GM20000 (cell line): ENCODE results near the gene C4BPA.
A peak's percentile ranks its signal among the peaks of the same experiment; 100 is the strongest.

Source experiments
- DNase-seq: peaks from one replicate; pipeline ENCODE4 v3.0.0; 2012; ENCODE audit warnings: low spot score
- TF ChIP-seq, protein P1 (sequence below): IDR thresholded peaks from 2 replicates; pipeline ENCODE4 v1.5.1; 2012; ENCODE audit warnings: mild to moderate bottlenecking, control low read depth; ENCODE audit errors: extremely low read depth, missing control alignments

The C4BPA gene

DNA sequence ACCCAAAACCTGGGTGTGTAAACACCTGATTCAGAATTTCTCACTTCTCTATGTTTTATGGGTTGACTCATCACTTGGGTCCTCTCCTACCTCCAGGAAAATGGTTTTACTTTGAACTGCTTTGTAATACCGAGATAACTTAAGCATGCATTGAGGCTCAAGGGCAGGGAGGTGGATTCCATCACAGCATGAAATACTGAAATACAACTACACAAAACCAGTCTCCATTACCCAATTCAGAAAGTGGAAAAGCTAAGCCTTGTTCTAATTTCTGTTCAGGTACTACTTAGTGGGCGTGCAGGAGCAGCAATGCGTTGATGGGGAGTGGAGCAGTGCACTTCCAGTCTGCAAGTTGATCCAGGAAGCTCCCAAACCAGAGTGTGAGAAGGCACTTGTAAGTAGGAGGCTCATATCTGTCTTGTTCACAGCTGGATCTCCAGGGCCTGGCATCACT lies 6.1 kb upstream of the C4BPA start:
- peak; percentile 56 for DNase-seq
- TF ChIP-seq, protein P1, sequence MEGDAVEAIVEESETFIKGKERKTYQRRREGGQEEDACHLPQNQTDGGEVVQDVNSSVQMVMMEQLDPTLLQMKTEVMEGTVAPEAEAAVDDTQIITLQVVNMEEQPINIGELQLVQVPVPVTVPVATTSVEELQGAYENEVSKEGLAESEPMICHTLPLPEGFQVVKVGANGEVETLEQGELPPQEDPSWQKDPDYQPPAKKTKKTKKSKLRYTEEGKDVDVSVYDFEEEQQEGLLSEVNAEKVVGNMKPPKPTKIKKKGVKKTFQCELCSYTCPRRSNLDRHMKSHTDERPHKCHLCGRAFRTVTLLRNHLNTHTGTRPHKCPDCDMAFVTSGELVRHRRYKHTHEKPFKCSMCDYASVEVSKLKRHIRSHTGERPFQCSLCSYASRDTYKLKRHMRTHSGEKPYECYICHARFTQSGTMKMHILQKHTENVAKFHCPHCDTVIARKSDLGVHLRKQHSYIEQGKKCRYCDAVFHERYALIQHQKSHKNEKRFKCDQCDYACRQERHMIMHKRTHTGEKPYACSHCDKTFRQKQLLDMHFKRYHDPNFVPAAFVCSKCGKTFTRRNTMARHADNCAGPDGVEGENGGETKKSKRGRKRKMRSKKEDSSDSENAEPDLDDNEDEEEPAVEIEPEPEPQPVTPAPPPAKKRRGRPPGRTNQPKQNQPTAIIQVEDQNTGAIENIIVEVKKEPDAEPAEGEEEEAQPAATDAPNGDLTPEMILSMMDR, result no peak

DNA sequence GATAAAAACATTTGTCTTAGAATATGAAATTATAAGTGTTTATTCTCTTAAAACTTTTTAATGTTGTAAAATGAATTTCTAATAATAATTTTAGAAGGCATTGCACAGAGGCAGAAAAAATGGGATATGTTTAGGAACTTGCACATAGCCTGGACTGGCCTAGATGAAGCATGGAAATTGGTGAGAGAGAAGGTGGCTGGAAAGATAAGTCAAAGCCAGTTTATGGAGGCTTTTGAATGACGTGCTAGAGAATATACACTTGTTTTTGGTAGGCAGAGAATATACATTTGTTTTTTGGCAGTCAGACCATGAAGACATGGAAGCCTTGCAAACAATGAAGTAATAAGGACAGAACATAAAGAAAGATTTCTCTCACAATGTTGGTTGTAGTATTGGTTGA lies 2.3 kb upstream of the C4BPA start:
- no peak for DNase-seq
- TF ChIP-seq, protein P1, result no peak

DNA sequence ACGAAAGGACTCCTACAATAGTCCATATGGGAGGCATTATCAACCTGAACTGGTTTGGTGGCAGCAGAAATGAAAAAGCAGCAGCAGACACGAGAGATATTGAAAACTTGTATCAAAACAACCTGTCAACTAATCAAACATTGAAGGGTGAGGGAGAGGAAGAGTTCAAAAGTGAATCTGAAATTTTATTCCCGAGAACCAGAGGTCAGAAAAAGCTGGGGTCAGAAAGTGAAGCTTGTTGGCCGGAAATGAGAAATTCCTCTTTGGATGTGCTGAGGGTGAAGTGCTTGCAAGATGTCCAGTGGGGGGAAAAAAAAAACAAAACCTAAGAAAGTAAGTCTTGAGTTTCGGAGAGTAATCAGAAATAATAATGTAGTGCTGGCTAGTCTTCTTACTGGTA lies 1.9 kb upstream of the C4BPA start:
- TF ChIP-seq, protein P1, result no peak
- no peak for DNase-seq

DNA sequence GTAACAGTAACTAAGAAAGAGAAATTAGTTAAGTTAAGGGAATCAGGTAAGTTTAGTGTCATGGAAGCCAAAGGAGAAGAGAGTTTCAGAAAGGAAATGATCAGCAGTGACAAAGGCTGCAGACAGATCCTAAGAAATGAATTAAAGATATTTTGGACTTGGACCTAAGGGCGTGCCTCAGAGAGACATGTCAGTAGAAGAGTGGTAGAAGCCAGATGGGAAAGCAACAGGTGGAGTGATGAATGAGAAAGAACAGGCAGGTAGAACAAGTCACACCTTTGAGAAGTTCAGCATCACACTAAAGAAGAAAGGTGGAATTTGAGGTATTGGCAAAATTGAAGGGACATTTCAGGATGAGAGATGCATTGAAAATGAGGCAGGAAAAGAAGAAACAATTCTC lies 1.4 kb upstream of the C4BPA start:
- TF ChIP-seq, protein P1, result no peak
- DNase-seq, result no peak

DNA sequence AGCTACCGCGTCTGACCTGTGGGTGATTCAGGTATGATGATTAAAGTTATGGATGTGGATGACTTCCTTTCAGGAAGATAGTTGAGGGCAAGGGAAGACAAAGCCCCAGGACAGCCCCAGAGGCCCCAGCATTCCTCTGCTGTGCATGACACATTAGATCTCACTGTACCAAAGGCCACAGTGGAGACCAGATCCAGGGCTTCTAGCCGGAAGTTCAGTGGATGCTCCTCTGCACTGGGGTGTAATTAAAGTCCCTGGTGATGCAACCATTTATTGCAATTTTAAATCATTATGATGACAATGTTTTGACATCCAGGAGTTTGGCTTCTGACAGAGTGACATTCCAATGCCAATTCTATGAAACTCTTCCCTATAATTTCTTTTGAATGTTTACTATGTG lies 5.0 kb downstream of the C4BPA start:
- TF ChIP-seq, protein P1, result no peak
- no peak for DNase-seq

DNA sequence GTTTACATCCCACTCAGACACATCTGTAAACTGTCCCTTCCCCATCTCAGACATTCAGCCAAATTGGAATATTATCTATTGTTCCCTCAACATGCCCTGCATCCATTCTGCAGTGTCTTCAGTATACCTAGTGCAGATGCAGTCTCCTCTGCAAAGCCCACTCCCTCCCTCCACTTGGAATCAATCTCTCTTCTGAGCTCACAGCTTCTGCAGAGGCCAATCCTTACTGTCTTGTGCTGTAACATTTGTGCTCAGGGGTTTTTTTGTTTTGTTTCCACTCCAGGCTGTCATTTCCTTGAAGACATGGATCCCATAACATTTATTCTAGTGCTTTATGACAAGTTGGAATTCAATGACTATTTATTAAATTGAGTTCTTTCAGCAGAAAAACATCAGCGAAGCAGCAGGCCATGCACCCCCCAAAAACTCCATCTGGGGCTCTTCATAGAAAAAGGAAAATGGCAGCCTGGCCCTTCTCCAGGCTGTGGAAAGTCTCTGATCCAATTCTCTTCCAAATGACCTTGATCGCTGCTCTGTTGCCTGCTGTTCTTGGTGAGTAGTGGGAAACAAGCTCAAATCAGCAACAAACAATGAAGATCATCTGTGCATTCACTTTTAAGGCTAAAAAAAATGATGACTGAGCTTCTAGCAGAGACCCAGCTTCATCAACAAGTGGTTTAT lies 8.7 kb downstream of the C4BPA start:
- TF ChIP-seq, protein P1, result no peak
- no peak for DNase-seq

DNA sequence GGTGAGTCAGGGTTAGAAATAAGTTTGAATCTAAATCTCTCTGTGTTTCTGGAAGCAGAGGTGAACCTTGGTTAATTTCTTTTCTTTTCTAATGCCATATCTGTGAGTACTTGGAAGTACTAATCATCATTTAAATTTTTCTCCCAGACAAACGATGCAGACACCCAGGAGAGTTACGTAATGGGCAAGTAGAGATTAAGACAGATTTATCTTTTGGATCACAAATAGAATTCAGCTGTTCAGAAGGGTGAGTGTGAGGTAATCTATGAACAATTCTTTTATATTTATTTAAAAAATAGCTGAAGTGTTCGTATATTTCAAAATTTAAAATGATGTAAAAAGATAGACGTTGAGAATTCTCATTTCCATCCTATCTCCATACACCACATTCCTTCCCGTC lies 11.2 kb downstream of the C4BPA start:
- TF ChIP-seq, protein P1, result no peak

More for the DNA sequence above, 11.2 kb downstream of the C4BPA start:
- DNase-seq, result no peak
